ENCODE results near the gene PKP1. TPM values are rescaled to one million over a fixed set of nuclear protein-coding genes. Genes with fewer than 3 reads are reported as not detected.
A peak's percentile ranks its signal among the peaks of the same experiment; 100 is the strongest.

PKP1 gene
- total and polyA plus RNA-seq, 4 donors = 0.08 to 0.39 (median 0.21) TPM

DNA sequence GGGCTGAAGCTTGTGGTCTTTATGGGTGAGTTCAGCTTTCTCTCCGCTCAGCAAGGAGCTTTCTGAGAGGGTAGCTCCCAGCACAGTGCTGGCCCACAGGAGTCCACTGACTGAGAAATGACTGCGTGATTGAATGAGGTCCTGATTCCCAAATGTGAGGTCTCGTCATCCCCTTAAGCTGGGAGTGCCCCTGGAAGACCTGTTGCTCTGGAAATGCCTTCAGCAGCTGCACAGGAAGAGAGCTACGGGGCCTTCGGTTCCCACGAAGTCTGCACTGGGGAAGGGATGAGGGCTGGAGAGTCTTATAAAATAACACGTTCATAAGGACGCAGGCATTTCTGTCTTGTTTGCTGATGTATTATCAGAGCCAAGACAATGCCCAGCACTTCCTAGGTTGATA is 80.2 kb downstream of the PKP1 start:
- H3K9me3 ChIP-seq (ENCODE audit: control insufficient read depth, low read length) = no peaks in the 10 kb centered on the region
- H3K4me3 ChIP-seq (ENCODE audit: low read length in 2 of 2) = no peak overlapping the region
- intact Hi-C loops (cut with DNase I) = loop anchor here in 1 of 2 donors (5.0 kb wide), 2 partner anchors 96 to 111 kb away; no protein-coding TSS in a partner anchor
- no peaks in the 10 kb centered on the region for H3K27me3 ChIP-seq (ENCODE audit: control insufficient read depth in 1 of 2, insufficient read depth in 2 of 2, low read length in 1 of 2)
- no peak for ATAC-seq (ENCODE audit: low FRiP score)
- no peak overlapping the region for H3K27ac ChIP-seq (ENCODE audit: low read depth in 1 of 2, low read length in 2 of 2)
- no peaks in the 10 kb centered on the region for H3K4me1 ChIP-seq (ENCODE audit: control insufficient read depth in 1 of 2, insufficient read depth in 2 of 2, low read length in 2 of 2)
- peak; percentile 5 to 12 for DNase-seq
- H3K36me3 ChIP-seq (ENCODE audit: control insufficient read depth in 1 of 2, insufficient read depth in 2 of 2, low read length in 1 of 2) = no peaks in the 10 kb centered on the region
- 85% methylated on average over 8 of the region's 8 CpGs for WGBS, 2 donors

DNA sequence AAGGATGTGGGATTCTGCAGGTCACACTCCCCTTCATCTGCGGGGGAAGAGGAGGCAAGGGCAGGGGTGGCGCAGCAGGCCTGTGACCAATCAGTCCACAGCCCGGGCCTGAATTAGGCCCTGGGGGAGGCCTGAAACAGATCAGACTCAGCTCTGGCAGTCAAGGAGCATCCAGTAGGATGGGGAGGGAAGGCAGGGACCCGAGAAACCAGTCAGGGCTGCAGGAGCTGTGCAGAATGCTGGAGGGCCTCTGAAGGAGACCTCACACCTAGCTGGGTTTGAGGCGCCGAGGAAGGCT is 81.5 kb downstream of the PKP1 start:
- H3K9me3 ChIP-seq (ENCODE audit: control insufficient read depth, low read length) = no peaks in the 10 kb centered on the region
- no peak overlapping the region for H3K4me3 ChIP-seq (ENCODE audit: low read length in 2 of 2)
- H3K27me3 ChIP-seq (ENCODE audit: control insufficient read depth in 1 of 2, insufficient read depth in 2 of 2, low read length in 1 of 2) = no peaks in the 10 kb centered on the region
- no peaks in the 10 kb centered on the region for H3K4me1 ChIP-seq (ENCODE audit: control insufficient read depth in 1 of 2, insufficient read depth in 2 of 2, low read length in 2 of 2)
- no peak for ATAC-seq (ENCODE audit: low FRiP score)
- WGBS, 2 donors = 90 to 91% methylated on average over 6 of the region's 6 CpGs
- no peaks in the 10 kb centered on the region for H3K36me3 ChIP-seq (ENCODE audit: control insufficient read depth in 1 of 2, insufficient read depth in 2 of 2, low read length in 1 of 2)
- DNase-seq = peak; percentile 29 to 48
- no peak overlapping the region for H3K27ac ChIP-seq (ENCODE audit: low read depth in 1 of 2, low read length in 2 of 2)
- intact Hi-C loops (cut with DNase I) = loop anchor here in 1 of 2 donors (5.0 kb wide), 2 partner anchors 97 to 112 kb away; no protein-coding TSS in a partner anchor

DNA sequence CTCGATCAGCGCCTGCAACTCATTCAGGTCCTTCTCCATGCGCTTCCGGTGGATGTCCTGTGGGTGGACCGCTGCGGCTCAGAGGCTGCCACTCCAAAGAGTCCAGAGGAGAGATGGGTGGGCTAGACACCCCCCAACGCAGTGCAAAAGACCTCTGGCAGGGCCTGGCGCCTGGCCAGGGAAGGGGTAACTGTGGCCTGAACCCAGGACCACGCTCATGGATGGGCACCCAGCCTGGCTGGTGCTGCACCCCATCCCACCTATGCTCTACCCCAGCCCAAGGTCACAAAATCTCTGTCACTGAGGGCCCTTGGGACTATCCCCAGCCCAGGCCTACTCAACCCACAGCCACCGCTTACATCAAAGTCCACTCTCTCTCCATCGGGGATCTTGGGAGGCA is 81.9 kb downstream of the PKP1 start:
- DNase-seq (peak; percentile 31 to 75), ATAC-seq (ENCODE audit: low FRiP score) (no peak)
- WGBS, 2 donors = 81 to 87% methylated on average over 10 to 11 of the region's 11 CpGs
- no peaks in the 10 kb centered on the region for H3K4me1 ChIP-seq (ENCODE audit: control insufficient read depth in 1 of 2, insufficient read depth in 2 of 2, low read length in 2 of 2)
- no peak overlapping the region for H3K4me3 ChIP-seq (ENCODE audit: low read length in 2 of 2)
- H3K27me3 ChIP-seq (ENCODE audit: control insufficient read depth in 1 of 2, insufficient read depth in 2 of 2, low read length in 1 of 2) = no peaks in the 10 kb centered on the region
- H3K36me3 ChIP-seq (ENCODE audit: control insufficient read depth in 1 of 2, insufficient read depth in 2 of 2, low read length in 1 of 2) = no peaks in the 10 kb centered on the region
- intact Hi-C loops (cut with DNase I) = no loop called here
- no peaks in the 10 kb centered on the region for H3K9me3 ChIP-seq (ENCODE audit: control insufficient read depth, low read length)
- H3K27ac ChIP-seq (ENCODE audit: low read depth in 1 of 2, low read length in 2 of 2) = no peak overlapping the region

DNA sequence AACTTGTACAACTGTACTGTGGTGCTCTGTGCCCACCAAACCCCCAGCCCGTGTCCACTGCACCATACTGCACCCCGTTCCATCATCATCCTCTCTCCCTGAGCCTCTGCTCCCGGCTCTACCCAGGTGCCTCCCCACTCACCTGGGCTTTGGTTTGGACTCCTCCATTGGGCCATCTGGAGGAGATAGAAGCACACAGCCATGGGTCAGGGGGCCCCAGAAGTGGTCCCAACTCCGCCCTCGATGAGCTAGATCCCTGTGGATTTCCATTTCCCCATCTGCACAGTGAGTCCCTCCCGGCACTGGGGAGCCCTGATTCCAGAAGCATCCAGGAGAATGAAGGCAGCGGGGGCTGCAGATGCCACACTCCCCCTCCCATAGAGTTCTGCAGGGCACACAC is 83.4 kb downstream of the PKP1 start:
- intact Hi-C loops (cut with DNase I) = no loop called here
- Histone ChIP-seq H3K27me3 (ENCODE audit: control insufficient read depth in 1 of 2, insufficient read depth in 2 of 2, low read length in 1 of 2) (no peaks in the 10 kb centered on the region), H3K9me3 (ENCODE audit: control insufficient read depth, low read length) (no peaks in the 10 kb centered on the region), H3K36me3 (ENCODE audit: control insufficient read depth in 1 of 2, insufficient read depth in 2 of 2, low read length in 1 of 2) (no peaks in the 10 kb centered on the region), H3K4me3 (ENCODE audit: low read length in 2 of 2) (no peak overlapping the region), H3K4me1 (ENCODE audit: control insufficient read depth in 1 of 2, insufficient read depth in 2 of 2, low read length in 2 of 2) (no peaks in the 10 kb centered on the region), H3K27ac (ENCODE audit: low read depth in 1 of 2, low read length in 2 of 2) (no peak overlapping the region)
- WGBS, 2 donors = 79 to 80% methylated on average over 7 of the region's 7 CpGs
- ATAC-seq (ENCODE audit: low FRiP score) = no peak
- no peak for DNase-seq

DNA sequence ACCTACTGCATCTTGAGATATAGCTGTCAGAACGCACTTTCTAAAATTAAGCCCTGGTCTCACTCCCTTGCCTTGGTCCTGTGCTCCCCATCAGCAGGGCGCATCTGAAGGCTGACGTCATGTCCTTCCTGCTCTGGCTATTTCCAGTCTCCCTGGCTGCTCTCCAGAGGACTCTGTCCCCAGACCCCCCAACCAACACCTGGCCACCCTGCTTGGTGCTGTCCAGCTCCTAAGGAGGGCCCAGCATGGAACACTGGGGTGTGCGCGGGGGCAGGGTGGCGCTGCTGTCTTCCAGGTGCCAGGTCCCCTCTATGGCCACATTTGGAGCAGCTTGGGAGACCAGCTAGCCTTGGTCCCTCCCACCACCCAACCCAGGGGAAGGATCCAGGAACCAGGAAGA is 85.9 kb downstream of the PKP1 start:
- no peak overlapping the region for H3K4me3 ChIP-seq (ENCODE audit: low read length in 2 of 2)
- no peaks in the 10 kb centered on the region for H3K36me3 ChIP-seq (ENCODE audit: control insufficient read depth in 1 of 2, insufficient read depth in 2 of 2, low read length in 1 of 2)
- H3K27ac ChIP-seq (ENCODE audit: low read depth in 1 of 2, low read length in 2 of 2) = no peak overlapping the region
- WGBS, 2 donors = 67 to 71% methylated on average over 6 of the region's 6 CpGs
- intact Hi-C loops (cut with DNase I) = no loop called here
- no peaks in the 10 kb centered on the region for H3K27me3 ChIP-seq (ENCODE audit: control insufficient read depth in 1 of 2, insufficient read depth in 2 of 2, low read length in 1 of 2)
- ATAC-seq (ENCODE audit: low FRiP score) (peak; percentile 27), DNase-seq (no peak)
- H3K9me3 ChIP-seq (ENCODE audit: control insufficient read depth, low read length) = no peaks in the 10 kb centered on the region
- no peaks in the 10 kb centered on the region for H3K4me1 ChIP-seq (ENCODE audit: control insufficient read depth in 1 of 2, insufficient read depth in 2 of 2, low read length in 2 of 2)

DNA sequence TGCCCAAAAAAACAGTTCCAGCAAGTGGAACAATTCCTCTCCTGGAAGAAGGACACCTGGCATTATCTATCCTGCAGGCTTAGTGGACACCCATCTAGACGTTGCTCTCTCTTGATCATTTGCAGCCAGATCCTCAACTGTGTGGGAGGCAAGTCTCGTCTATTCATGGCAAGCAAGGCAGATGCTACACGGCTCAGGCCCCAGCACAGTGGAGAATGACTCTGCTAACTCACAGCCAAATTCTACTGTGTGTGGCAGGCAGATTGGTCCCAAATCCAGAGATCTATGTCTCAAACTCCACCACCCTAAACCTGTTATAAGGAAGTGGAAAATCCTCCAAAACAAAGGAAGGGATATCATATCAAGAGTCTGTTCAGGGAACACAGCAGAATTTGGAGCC is 87.2 kb downstream of the PKP1 start:
- Histone ChIP-seq H3K27ac (ENCODE audit: low read depth in 1 of 2, low read length in 2 of 2) (no peak overlapping the region), H3K9me3 (ENCODE audit: control insufficient read depth, low read length) (no peaks in the 10 kb centered on the region), H3K36me3 (ENCODE audit: control insufficient read depth in 1 of 2, insufficient read depth in 2 of 2, low read length in 1 of 2) (no peaks in the 10 kb centered on the region), H3K27me3 (ENCODE audit: control insufficient read depth in 1 of 2, insufficient read depth in 2 of 2, low read length in 1 of 2) (no peaks in the 10 kb centered on the region), H3K4me1 (ENCODE audit: control insufficient read depth in 1 of 2, insufficient read depth in 2 of 2, low read length in 2 of 2) (no peaks in the 10 kb centered on the region), H3K4me3 (ENCODE audit: low read length in 2 of 2) (no peak overlapping the region)
- 58 to 64% methylated on average over 3 of the region's 3 CpGs for WGBS, 2 donors
- intact Hi-C loops (cut with DNase I) = no loop called here
- DNase-seq (no peak), ATAC-seq (ENCODE audit: low FRiP score) (no peak)

DNA sequence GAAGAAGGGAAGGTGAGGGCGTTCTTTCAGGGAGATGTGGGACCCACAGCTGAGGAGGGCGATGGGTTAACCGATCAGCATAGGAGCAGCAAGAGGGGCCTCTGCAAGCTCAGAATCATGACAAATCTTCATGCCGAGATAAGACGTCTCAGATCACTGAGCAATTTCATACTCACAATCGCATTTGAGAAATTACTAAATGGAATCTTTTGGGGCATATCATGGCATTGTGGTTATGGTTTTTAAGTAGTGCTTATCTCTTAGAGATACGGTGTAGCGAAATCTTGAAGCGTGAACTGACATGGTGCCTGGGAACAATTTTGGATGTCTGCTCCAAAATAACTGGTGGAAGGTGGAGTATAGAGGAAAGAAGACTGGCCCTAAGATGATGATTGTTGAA is 88.0 kb downstream of the PKP1 start:
- Histone ChIP-seq H3K4me3 (ENCODE audit: low read length in 2 of 2) (no peak overlapping the region), H3K27me3 (ENCODE audit: control insufficient read depth in 1 of 2, insufficient read depth in 2 of 2, low read length in 1 of 2) (no peaks in the 10 kb centered on the region), H3K36me3 (ENCODE audit: control insufficient read depth in 1 of 2, insufficient read depth in 2 of 2, low read length in 1 of 2) (no peaks in the 10 kb centered on the region), H3K27ac (ENCODE audit: low read depth in 1 of 2, low read length in 2 of 2) (no peak overlapping the region), H3K4me1 (ENCODE audit: control insufficient read depth in 1 of 2, insufficient read depth in 2 of 2, low read length in 2 of 2) (no peaks in the 10 kb centered on the region), H3K9me3 (ENCODE audit: control insufficient read depth, low read length) (no peaks in the 10 kb centered on the region)
- 53 to 61% methylated on average over 9 of the region's 9 CpGs for WGBS, 2 donors
- ATAC-seq (ENCODE audit: low FRiP score) (no peak), DNase-seq (no peak)
- intact Hi-C loops (cut with DNase I) = no loop called here

DNA sequence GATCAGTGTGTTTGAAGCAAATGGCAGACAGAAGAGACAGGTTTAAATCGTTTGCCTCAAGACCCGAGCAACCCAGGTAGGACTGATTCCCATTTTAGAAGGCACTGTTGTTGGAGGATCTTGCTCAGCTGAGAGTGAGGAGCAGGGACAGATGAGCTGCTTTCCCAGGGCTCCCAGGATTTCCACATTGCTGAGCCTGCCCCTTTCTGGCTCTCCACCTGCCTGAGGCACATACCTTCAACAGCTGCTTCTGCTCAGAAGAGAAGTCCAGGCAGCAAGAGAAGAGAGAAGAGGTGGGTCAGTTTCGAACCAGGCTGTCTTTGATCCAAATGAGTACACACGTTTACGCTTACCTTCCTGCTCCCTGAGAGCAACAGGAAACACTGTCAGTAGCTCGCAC is 88.5 kb downstream of the PKP1 start:
- no peaks in the 10 kb centered on the region for H3K9me3 ChIP-seq (ENCODE audit: control insufficient read depth, low read length)
- H3K4me1 ChIP-seq (ENCODE audit: control insufficient read depth in 1 of 2, insufficient read depth in 2 of 2, low read length in 2 of 2) = no peaks in the 10 kb centered on the region
- no peaks in the 10 kb centered on the region for H3K36me3 ChIP-seq (ENCODE audit: control insufficient read depth in 1 of 2, insufficient read depth in 2 of 2, low read length in 1 of 2)
- DNase-seq (no peak), ATAC-seq (ENCODE audit: low FRiP score) (no peak)
- no peak overlapping the region for H3K27ac ChIP-seq (ENCODE audit: low read depth in 1 of 2, low read length in 2 of 2)
- WGBS, 2 donors = 68 to 78% methylated on average over 6 of the region's 6 CpGs
- H3K27me3 ChIP-seq (ENCODE audit: control insufficient read depth in 1 of 2, insufficient read depth in 2 of 2, low read length in 1 of 2) = no peaks in the 10 kb centered on the region
- intact Hi-C loops (cut with DNase I) = no loop called here
- H3K4me3 ChIP-seq (ENCODE audit: low read length in 2 of 2) = no peak overlapping the region

DNA sequence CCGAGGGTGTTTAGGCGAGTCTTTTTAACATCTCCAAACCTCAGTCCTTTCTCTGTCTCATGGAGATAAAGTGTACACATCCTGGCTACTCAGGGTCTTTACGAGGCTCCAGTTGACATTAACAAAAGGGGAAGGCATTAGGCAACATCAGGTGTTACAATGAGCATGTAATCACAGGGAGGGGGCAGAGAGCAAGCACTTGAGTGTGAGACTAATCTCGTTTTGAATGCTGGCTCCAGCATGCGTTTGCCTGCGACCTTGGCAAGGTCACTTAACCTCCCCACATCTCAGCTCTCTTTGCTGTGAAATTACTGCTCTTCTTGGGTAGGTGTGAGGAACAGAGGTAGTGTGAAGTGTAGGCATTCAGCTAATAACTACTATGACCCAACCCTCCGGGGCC is 91.1 kb downstream of the PKP1 start:
- no peaks in the 10 kb centered on the region for H3K27me3 ChIP-seq (ENCODE audit: control insufficient read depth in 1 of 2, insufficient read depth in 2 of 2, low read length in 1 of 2)
- DNase-seq = no peak
- intact Hi-C loops (cut with DNase I) = no loop called here
- 54 to 55% methylated on average over 7 of the region's 7 CpGs for WGBS, 2 donors
- no peak overlapping the region for H3K27ac ChIP-seq (ENCODE audit: low read depth in 1 of 2, low read length in 2 of 2)
- H3K36me3 ChIP-seq (ENCODE audit: control insufficient read depth in 1 of 2, insufficient read depth in 2 of 2, low read length in 1 of 2) = no peaks in the 10 kb centered on the region
- no peak for ATAC-seq (ENCODE audit: low FRiP score)
- no peaks in the 10 kb centered on the region for H3K9me3 ChIP-seq (ENCODE audit: control insufficient read depth, low read length)
- no peak overlapping the region for H3K4me3 ChIP-seq (ENCODE audit: low read length in 2 of 2)
- H3K4me1 ChIP-seq (ENCODE audit: control insufficient read depth in 1 of 2, insufficient read depth in 2 of 2, low read length in 2 of 2) = no peaks in the 10 kb centered on the region
